GM04504 (cell line): ENCODE data around the gene ARID1A.

Experiments
- DNase-seq: peaks from one replicate; pipeline ENCODE4 v3.0.0-alpha.2; 2012; ENCODE audit warnings: low read depth

Gene ARID1A

GRCh38 chr1:26761217-26761616 is 65.4 kb downstream of the ARID1A start:
- no peak for DNase-seq

DNA sequence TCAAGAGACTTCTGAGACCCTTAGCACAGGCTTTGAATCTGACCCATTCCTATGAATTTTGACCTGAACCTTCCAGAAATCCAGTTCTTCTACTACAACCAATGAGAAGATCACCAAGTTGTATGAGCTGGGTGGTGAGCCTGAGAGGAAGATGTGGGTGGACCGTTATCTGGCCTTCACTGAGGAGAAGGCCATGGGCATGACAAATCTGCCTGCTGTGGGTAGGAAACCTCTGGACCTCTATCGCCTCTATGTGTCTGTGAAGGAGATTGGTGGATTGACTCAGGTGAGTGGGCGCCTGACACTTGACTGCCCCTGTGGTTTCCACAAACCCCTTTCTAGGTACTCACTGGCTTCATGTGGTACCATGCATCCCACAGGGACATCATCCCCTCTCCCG is 71.9 kb downstream of the ARID1A start:
- no peak for DNase-seq

DNA sequence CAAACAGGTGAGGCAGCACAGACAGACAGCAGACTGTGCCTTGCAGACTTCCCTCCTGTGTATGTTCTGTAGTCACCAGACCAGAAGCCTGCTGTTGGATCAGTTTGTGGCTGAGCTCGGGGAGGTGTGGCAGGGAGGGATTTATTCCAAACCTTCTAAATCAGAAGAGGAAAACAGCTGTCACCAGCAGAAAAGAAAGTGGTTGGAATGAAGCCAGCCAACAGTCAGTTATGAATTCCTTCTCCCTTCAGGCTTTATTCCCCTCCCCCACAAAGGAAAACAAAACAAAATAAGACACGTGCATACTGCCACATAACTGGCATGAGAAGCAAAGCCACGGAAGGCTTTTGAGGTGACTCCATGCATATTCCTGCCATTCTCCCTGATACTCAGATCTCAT is 72.9 kb downstream of the ARID1A start:
- peak; percentile 65 for DNase-seq

DNA sequence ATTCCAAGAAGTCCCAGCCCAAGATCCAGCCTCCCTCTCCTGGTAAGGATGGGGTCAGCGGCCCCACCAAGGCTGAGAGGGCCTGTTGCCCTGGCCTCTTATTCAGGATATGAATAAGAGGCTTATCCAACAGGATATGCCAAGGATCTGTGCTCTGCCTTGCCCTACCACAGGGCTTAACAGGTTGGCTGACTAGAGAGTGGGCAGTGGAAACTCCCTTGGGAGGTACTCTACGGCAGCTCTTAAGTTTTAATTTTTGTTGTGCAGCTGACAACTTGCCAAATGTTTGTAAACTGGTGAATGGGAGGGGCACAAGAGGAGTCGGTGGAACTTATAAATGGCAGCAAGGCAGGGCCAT is 75.4 kb downstream of the ARID1A start:
- DNase-seq: no peak

GRCh38 chr1:26771643-26772321 is 76.0 kb downstream of the ARID1A start:
- DNase-seq: peak; percentile 98

- peak; percentile 98 for DNase-seq
Measured at GRCh38 chr1:26772687-26773086, 76.9 kb downstream of the ARID1A start.

- DNase-seq: no peak
Measured at GRCh38 chr1:26774462-26774861, 78.6 kb downstream of the ARID1A start.

DNA sequence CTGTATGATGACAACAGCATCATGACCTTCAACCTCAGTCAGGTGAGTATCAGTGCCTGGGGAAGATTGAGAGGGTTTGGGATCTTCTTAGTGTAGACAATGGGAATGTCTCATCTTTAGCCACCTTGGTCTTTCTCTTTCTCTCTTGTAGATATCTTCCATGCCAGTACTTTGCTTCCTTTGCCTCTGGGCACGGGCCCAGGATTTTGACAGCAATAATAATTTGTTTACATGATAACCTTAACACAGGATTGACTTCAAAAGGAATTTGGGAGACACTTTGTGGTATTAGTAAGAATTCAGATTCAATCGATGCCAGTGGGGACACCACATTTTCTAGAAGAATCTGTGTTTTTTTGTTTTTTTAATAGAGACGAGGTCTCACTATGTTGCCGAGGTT is 79.9 kb downstream of the ARID1A start:
- no peak for DNase-seq

DNA sequence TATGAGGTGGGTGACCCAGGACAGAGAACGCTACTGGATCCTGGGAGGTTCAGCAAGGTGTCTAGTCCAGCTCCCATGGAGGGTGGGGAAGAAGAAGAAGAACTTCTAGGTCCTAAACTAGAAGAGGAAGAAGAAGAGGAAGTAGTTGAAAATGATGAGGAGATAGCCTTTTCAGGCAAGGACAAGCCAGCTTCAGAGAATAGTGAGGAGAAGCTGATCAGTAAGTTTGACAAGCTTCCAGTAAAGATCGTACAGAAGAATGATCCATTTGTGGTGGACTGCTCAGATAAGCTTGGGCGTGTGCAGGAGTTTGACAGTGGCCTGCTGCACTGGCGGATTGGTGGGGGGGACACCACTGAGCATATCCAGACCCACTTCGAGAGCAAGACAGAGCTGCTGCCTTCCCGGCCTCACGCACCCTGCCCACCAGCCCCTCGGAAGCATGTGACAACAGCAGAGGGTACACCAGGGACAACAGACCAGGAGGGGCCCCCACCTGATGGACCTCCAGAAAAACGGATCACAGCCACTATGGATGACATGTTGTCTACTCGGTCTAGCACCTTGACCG is 83.4 kb downstream of the ARID1A start:
- DNase-seq: no peak

DNA sequence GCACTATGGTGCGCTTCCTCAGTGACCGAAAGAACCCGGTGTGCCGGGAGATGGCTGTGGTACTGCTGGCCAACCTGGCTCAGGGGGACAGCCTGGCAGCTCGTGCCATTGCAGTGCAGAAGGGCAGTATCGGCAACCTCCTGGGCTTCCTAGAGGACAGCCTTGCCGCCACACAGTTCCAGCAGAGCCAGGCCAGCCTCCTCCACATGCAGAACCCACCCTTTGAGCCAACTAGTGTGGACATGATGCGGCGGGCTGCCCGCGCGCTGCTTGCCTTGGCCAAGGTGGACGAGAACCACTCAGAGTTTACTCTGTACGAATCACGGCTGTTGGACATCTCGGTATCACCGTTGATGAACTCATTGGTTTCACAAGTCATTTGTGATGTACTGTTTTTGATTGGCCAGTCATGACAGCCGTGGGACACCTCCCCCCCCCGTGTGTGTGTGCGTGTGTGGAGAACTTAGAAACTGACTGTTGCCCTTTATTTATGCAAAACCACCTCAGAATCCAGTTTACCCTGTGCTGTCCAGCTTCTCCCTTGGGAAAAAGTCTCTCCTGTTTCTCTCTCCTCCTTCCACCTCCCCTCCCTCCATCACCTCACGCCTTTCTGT is 84.6 kb downstream of the ARID1A start:
- DNase-seq: no peak

GRCh38 chr1:26781206-26781825 is 85.5 kb downstream of the ARID1A start:
- DNase-seq: no peak

DNA sequence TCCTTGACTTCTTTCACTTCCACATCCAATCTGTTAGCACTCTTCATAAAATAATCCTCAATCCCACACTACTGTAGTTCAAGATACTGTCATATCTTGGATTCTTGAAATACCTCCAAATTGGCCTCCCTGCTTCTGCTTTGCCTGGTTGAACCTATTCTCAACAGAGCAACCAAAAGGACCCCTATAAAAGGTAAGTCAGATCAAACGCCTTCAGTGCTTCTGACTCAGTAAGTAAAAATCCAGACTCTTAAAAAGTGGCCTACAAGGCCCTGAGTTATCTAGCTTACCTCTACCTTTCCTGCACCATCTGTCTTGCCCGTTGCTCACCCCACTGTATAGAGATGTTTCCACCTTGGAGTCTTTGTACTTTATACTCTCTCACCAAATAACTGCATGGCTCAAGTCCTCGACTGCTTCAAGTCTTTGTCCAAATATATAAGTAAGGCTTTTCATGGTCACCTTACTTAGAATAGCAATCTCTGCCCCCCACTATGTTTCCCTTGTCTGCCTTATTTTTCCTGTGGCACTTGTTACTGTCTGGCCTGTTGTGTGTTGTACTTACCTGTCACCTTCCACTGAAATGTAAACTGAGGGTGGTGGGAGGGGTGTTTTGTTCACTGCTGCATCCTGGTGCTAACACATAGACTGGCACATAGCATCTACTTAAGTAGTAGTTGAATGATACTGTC is 86.9 kb downstream of the ARID1A start:
- DNase-seq: no peak

- no peak for DNase-seq
Measured at GRCh38 chr1:26783646-26784022, 87.8 kb downstream of the ARID1A start.

DNA sequence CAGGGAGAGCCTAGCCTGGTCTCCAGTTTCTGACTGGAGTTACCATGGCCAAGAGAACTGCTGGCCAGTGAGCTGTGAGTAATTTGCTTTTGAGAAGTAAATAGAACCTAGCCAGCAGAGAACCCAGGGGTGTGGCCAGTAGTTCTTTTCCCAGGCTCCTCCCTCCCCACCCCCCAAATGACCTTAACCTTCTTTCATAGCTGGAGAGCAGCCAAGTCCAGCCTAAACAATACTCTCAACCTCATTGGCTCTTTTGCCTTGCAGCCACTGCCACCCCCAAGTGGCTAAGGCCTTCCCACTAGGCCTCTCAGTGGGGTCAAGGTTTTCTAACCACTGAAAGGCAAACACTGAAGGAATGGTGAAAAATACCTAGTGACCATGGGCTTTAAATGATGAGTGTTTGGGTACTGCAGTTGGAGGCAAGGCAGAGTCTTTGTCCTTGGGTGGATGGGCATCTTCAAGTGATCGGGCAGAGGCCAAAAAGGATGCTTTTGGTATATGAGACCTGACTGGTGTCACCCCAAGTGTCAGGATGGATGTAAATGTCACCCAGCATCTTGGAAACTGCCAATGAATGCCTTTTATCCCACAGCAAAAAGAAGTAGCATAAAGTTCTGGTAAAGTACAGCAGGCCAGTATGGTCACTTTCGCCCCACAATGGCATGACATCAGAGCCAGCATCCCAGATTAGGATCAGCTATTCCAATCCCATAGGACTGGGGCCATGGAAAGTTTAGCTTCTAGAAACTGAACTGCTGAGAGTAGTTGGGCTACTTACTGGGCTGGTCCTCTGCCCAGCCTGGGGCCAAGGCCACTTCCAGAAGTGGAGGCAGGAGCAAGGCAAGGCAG is 88.4 kb downstream of the ARID1A start:
- DNase-seq: no peak

- no peak for DNase-seq
Measured at GRCh38 chr1:26784886-26785285, 89.1 kb downstream of the ARID1A start.

DNA sequence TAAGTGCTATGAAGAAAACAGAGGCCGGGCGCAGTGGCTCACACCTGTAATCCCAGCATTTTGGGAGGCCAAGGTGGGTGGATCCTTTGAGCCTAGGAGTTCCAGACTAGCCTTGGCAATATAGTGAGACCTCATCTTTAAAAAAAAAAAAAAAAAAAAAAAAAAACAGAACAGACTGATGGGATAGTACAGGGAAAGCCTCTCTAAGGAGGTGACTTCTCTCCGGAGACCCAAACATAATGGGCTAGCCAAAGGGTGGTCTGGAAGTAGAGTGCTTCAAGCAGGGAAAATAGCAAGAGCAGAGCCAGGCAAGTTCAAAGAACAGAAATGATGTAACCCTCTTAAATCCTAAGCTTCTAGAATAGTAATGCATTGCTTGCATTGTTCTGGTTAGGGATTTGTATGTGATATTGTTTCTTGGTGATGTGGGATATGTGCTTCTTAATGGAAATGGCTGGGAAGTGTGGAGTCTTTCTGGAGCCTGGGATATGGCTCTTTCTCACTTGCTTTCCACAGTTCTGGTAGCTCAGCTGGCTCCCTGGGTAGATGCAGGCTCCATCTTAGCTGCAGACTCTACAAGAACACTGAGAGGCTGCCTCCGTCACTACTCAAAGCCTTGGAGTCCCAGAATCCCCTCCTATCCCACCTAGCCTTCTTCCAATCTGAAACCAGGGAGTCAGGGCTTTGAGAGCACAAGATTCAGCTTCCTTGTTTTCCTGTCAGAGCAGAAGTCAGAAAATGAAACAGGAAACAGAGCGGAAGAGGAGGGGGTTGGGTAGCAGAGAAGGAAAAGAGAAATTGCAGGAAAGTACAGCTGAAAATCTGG is 90.0 kb downstream of the ARID1A start:
- DNase-seq: no peak

DNA sequence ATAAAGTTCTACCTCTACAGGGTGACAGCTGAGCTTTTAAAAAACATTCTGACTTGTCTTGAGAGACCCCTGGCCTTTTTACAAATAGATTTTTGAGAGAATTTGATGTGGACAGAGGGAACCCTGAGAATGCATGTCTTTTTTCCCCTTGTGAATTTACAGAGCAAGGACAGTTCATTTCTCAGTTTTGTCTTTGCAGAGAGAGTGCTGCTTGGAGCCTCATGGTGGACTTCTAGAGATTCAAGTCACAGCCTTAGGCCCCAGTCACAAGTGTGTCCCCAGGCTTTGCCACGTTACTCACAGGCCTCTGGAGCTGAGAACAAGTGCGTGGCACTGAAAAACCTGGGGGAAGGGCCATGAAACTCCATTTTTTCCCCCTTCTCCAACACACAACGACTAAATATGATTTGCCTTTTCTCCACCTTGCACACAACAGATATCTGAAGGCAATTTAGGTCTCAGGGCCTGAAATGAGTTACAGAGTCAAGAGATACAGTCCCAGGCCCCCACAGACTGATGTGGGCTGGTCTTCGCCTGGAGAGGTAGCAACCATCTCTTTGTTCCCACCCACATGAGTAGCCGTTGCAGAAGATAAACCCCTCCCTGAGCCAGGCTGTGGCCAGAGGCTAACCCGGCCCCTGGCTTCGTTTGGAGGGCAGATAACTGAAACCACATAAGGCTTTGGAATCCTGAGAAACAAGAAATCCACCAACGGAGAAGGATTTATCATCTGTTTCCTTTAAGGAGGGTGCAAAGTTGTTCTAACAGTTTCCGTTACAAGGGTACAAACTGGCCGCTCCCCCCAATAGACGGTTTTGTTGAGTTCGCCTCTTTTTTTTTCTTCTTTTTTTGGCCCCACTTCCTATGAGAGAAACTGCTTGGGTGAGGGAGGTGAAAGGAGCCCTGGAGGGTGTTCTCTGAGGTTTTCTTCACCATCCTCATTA is 90.9 kb downstream of the ARID1A start:
- peak; percentile 82 for DNase-seq

DNA sequence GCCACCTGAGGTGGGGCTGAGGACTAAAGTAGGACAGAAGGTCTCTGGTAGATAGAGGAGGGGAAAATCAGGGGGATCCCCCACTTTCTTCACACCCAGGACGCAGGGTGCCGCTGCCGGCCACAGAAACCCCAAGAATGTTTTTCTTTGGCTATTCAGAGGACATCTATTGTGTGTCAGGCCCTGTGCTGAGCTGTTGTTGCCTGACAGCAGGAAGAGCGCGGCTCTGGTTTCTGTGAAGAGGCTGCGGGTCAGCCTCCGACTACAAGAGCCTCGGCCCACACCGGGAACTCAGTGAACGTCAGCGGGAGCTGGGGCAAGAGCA is 91.5 kb downstream of the ARID1A start:
- no peak for DNase-seq

- peak; percentile 77 for DNase-seq
Measured at GRCh38 chr1:26787706-26788514, 92.1 kb downstream of the ARID1A start, which contains the start of gene PIGV. PIGV (plus strand) TSS chr1:26787950; CDS start chr1:26790816, 2,866 bp downstream.
